Fibroblast of the aortic adventitia (primary cell): Measurements from ENCODE around the gene RAB14. TPM values are rescaled to one million over a fixed set of nuclear protein-coding genes. Genes with fewer than 3 reads are reported as not detected.

ENCODE experiments used
- DNase-seq: peaks from one replicate; pipeline ENCODE4 v3.0.0-alpha.2; 2010; ENCODE audit warnings: low read depth
- H3K4me3 ChIP-seq: 2 replicates; pipeline ENCODE4 v1.5.1; 2011; ENCODE audit warnings: low read depth, mild to moderate bottlenecking, control low read depth, low read length, moderate library complexity
- CTCF ChIP-seq: IDR thresholded peaks from 2 replicates; pipeline ENCODE4 v1.5.1; 2011; ENCODE audit warnings: mild to moderate bottlenecking, low read length, control low read depth, inconsistent platforms; ENCODE audit not compliant: insufficient read depth
- total RNA-seq: library from RNA; depleted of rRNA; stranded (reverse); fragments of >200 nt; gene quantifications from 2 replicates; pipeline ENCODE4 v1.2.3, GENCODE V29; 2012; ENCODE audit warnings: low replicate concordance

The RAB14 gene
- total RNA-seq, 1 donor, result 47.8 TPM

GRCh38 chr9:121239851-121240250 lies 38.2 kb upstream of the RAB14 start:
- DNase-seq, result no peak
- no peak for TF ChIP-seq CTCF
- H3K4me3 ChIP-seq, result no peak overlapping the region

- TF ChIP-seq CTCF, result no peak
- H3K4me3 ChIP-seq, result no peak overlapping the region
- no peak for DNase-seq
These were observed 37.4 kb upstream of the RAB14 start for GRCh38 chr9:121239071-121239470.

GRCh38 chr9:121237916-121238315 lies 36.2 kb upstream of the RAB14 start:
- no peak for TF ChIP-seq CTCF
- DNase-seq, result no peak
- H3K4me3 ChIP-seq, result no peak overlapping the region

GRCh38 chr9:121235512-121235911 lies 33.8 kb upstream of the RAB14 start:
- no peak overlapping the region for H3K4me3 ChIP-seq
- no peak for DNase-seq
- no peak for TF ChIP-seq CTCF

GRCh38 chr9:121234832-121235161 lies 33.1 kb upstream of the RAB14 start:
- H3K4me3 ChIP-seq, result no peak overlapping the region
- DNase-seq, result no peak
- no peak for TF ChIP-seq CTCF

GRCh38 chr9:121233906-121234831 lies 32.5 kb upstream of the RAB14 start:
- no peak for TF ChIP-seq CTCF
- H3K4me3 ChIP-seq, result no peak overlapping the region
- DNase-seq, result peak; percentile 25
